ENCODE results near the gene TBC1D5. TPM values are rescaled to one million over a fixed set of nuclear protein-coding genes. Genes with fewer than 3 reads are reported as not detected.

The TBC1D5 gene
- total RNA-seq, 1 donor from 2014 or later: 106 TPM

GRCh38 chr3:17674082-17674686 lies 68.2 kb downstream of the TBC1D5 start:
- intact Hi-C loops (cut with micrococcal nuclease): no loop called here
- H3K36me3 Mint-ChIP-seq (ENCODE audit: low read depth): peaks cover 19% of the 10 kb centered on the region

GRCh38 chr3:17672506-17672905 lies 69.9 kb downstream of the TBC1D5 start:
- TF ChIP-seq CTCF (IDR thresholded peaks at IDR 0.05): no peak
- ChIA-PET POLR2A (no interaction called here), CTCF (interaction anchor here (1.2 kb wide), 1 partner anchor 27 kb away, joined by 3 read pairs; no protein-coding TSS in a partner anchor)
- intact Hi-C loops (cut with micrococcal nuclease): no loop called here
- peaks cover 22% of the 10 kb centered on the region for H3K36me3 Mint-ChIP-seq (ENCODE audit: low read depth)
- H3K4me1 Mint-ChIP-seq: peaks cover 6% of the 10 kb centered on the region
- H3K4me3 Mint-ChIP-seq: no peak overlapping the region
- ATAC-seq (ENCODE audit: low read depth) (no peak), DNase-seq (no peak)
- no peaks in the 10 kb centered on the region for H3K9me3 Mint-ChIP-seq
- no peak overlapping the region for H3K27ac Mint-ChIP-seq
- no peaks in the 10 kb centered on the region for H3K27me3 Mint-ChIP-seq

More at GRCh38 chr3:17674082-17674686, 68.2 kb downstream of the TBC1D5 start:
- Mint-ChIP-seq H3K27ac (no peak overlapping the region), H3K9me3 (no peaks in the 10 kb centered on the region), H3K4me1 (peaks cover 11% of the 10 kb centered on the region), H3K4me3 (no peak overlapping the region), H3K27me3 (no peaks in the 10 kb centered on the region)
- TF ChIP-seq CTCF (IDR thresholded peaks at IDR 0.05): no peak
- ChIA-PET POLR2A (no interaction called here), CTCF (no interaction called here)
- ATAC-seq (ENCODE audit: low read depth) (no peak), DNase-seq (no peak)

- TF ChIP-seq CTCF (IDR thresholded peaks at IDR 0.05): no peak
- DNase-seq: no peak
- Mint-ChIP-seq H3K36me3 (ENCODE audit: low read depth) (peaks cover 22% of the 10 kb centered on the region), H3K27me3 (no peaks in the 10 kb centered on the region), H3K4me3 (no peak overlapping the region), H3K27ac (no peak overlapping the region), H3K4me1 (peaks cover 10% of the 10 kb centered on the region), H3K9me3 (no peaks in the 10 kb centered on the region)
- ChIA-PET CTCF (interaction anchor here (1.4 kb wide), 1 partner anchor 26 kb away, joined by 5 read pairs; no protein-coding TSS in a partner anchor), POLR2A (no interaction called here)
- ATAC-seq (ENCODE audit: low read depth): no peak
- intact Hi-C loops (cut with micrococcal nuclease): no loop called here
Observed at GRCh38 chr3:17670749-17671148, 71.7 kb downstream of the TBC1D5 start.

GRCh38 chr3:17664923-17665322 lies 77.5 kb downstream of the TBC1D5 start:
- H3K27ac Mint-ChIP-seq: no peak overlapping the region
- H3K4me1 Mint-ChIP-seq: peaks cover 23% of the 10 kb centered on the region
- no peak overlapping the region for H3K4me3 Mint-ChIP-seq
- TF ChIP-seq CTCF (IDR thresholded peaks at IDR 0.05): no peak
- H3K27me3 Mint-ChIP-seq: no peaks in the 10 kb centered on the region
- H3K36me3 Mint-ChIP-seq (ENCODE audit: low read depth): peaks cover 6% of the 10 kb centered on the region
- DNase-seq: no peak
- intact Hi-C loops (cut with micrococcal nuclease): no loop called here
- POLR2A ChIA-PET: interaction anchor here (0.6 kb wide), 1 partner anchor 1382 kb away, joined by 6 read pairs; no protein-coding TSS in a partner anchor
- no peaks in the 10 kb centered on the region for H3K9me3 Mint-ChIP-seq
- ATAC-seq (ENCODE audit: low read depth): peak; percentile 50
- CTCF ChIA-PET: no interaction called here

- Mint-ChIP-seq H3K27me3 (no peaks in the 10 kb centered on the region), H3K36me3 (ENCODE audit: low read depth) (peaks cover 8% of the 10 kb centered on the region), H3K4me3 (no peak overlapping the region), H3K9me3 (no peaks in the 10 kb centered on the region), H3K27ac (peak overlapping the region; percentile 13), H3K4me1 (peaks cover 23% of the 10 kb centered on the region)
- no peak for ATAC-seq (ENCODE audit: low read depth)
- no peak for DNase-seq
- TF ChIP-seq CTCF (IDR thresholded peaks at IDR 0.05): no peak
- intact Hi-C loops (cut with micrococcal nuclease): no loop called here
- ChIA-PET CTCF (no interaction called here), POLR2A (no interaction called here)
Observed at GRCh38 chr3:17656264-17656663, 86.2 kb downstream of the TBC1D5 start.

All from activated B cell treated with CpG ODN at 0.5 μM for 24 hours (primary cell).